GM12875 (cell line): Measurements from ENCODE around the gene MBD3L2B.

Experiments
- H3K4me3 ChIP-seq: one replicate; pipeline ENCODE4 v1.5.1; 2011; ENCODE audit warnings: low read depth, low read length, control low read depth
- TF ChIP-seq, protein P1 (sequence below): IDR thresholded peaks from 2 replicates; pipeline ENCODE4 v1.5.1; 2011; ENCODE audit warnings: low read depth, mild to moderate bottlenecking, control low read depth, inconsistent platforms, low read length, moderate library complexity, borderline replicate concordance; ENCODE audit not compliant: insufficient read depth

Gene MBD3L2B

DNA sequence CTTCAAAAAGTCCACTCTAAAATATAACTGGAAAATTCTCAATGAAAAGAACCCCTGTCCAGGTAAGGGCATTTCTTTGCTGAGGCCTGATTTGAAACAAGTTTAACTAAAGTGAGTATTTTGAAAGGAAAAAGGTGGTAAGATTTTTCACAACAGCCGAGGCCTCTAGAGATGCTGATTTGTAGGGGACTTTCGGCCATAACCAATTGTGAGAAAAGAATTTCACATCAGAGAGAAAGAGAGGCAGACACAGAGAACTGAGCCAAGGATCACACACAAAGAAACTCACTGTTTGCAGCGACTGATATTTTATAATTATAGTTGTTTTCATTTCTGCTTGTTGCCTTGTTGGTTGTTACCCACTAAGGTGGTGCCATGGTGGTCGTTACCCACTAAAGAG, 24.4 kb downstream of the MBD3L2B start:
- H3K4me3 ChIP-seq, result no peak overlapping the region
- TF ChIP-seq, protein P1, sequence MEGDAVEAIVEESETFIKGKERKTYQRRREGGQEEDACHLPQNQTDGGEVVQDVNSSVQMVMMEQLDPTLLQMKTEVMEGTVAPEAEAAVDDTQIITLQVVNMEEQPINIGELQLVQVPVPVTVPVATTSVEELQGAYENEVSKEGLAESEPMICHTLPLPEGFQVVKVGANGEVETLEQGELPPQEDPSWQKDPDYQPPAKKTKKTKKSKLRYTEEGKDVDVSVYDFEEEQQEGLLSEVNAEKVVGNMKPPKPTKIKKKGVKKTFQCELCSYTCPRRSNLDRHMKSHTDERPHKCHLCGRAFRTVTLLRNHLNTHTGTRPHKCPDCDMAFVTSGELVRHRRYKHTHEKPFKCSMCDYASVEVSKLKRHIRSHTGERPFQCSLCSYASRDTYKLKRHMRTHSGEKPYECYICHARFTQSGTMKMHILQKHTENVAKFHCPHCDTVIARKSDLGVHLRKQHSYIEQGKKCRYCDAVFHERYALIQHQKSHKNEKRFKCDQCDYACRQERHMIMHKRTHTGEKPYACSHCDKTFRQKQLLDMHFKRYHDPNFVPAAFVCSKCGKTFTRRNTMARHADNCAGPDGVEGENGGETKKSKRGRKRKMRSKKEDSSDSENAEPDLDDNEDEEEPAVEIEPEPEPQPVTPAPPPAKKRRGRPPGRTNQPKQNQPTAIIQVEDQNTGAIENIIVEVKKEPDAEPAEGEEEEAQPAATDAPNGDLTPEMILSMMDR, result no peak

DNA sequence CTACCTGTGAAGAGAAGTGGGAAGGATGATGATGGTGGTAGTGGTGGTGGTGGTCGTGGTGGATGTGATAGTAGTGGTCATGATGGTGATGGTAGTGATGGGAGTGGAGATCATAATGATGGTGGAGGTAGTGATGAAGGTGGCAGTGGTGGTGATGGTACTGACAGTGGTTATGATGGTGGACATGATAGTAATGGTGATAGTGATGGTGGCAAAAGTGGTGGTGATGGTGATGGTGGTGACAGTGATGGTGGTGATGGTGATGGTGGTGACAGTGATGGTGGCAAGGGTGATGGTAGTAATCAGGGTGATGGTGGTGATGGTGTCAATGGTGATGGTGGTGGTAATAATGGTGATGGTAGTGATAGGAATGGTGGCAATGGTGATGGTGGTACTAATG, 26.2 kb downstream of the MBD3L2B start:
- TF ChIP-seq, protein P1, result no peak
- H3K4me3 ChIP-seq, result no peak overlapping the region

DNA sequence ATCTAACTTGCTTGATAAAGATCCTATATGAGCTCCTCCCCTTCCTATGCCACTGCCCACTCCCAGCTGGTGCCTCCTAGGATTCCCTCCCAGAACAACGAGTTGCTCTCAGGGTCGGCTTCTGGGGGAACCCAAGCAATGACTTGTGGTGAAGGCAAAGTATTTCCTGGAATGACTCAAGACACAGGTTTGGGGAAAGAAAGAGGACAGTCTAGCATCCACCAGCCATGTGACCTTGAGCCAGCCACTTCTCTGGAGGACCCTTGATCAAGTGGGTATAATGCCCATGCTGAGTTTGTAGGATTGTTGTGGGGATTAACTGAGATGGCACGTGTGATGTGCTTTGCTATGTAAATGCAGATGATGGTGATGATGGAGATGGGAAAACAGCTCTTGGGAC, 33.0 kb downstream of the MBD3L2B start:
- TF ChIP-seq, protein P1, result no peak

DNA sequence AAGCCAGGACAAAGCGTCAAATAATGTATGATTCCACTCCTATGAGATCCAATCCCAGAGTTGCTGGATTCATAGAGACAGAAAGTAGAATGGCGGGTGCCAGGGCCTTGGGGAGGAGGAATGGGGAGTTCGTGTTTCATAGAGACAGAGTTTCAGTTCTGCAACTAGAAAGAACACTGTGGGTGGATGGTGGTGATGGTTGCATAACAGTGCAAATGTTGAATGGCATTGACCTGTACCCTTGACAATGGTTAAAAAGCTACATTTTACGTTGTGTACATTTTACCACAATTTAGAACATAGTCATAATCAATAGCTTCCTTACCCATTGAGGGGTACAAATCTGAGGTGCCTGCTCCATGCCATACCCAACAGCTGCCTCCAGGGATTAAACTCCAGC, 33.4 kb downstream of the MBD3L2B start:
- H3K4me3 ChIP-seq, result no peak overlapping the region

More for the DNA sequence above, 33.0 kb downstream of the MBD3L2B start:
- no peak overlapping the region for H3K4me3 ChIP-seq

DNA sequence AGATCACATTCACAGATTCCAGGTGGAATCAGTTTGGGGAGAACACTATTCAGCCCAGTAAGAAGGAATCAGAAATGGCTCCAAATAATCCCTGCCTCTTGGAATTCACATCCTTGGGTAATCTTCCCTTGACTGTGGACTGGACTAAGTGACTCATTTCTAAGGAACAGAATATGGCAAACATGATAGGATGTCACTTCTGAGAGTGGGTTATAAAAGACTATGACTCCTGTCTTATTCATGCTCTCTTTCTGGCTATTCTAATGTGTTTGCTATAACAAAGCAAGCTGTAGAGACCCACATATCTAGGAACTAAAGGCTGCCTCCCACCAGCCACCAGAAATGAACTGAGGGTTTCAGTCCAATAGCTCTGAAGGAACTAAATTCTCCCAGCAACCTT, 37.8 kb downstream of the MBD3L2B start:
- no peak overlapping the region for H3K4me3 ChIP-seq
- TF ChIP-seq, protein P1, result no peak

More for the DNA sequence above, 33.4 kb downstream of the MBD3L2B start:
- TF ChIP-seq, protein P1, result no peak

DNA sequence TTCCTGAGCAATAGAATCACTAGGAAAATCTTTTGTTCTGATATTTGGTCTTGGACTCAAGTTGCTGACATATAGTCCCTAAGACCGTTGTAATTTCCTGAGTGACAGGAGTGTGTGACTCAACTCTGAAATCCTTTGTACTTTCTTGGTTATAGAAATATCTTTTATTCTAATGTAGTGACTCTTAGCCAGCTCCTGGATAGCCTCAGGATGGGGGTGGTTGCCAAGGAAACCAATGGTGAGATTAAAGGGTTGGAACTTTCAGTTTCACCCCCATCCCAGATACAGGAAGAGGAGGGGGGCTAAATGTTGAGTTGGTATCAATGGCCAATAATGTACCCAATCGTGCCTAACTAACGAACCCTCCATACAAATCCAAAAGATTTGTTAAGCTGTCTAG, 41.8 kb downstream of the MBD3L2B start:
- no peak overlapping the region for H3K4me3 ChIP-seq
- TF ChIP-seq, protein P1, result no peak

DNA sequence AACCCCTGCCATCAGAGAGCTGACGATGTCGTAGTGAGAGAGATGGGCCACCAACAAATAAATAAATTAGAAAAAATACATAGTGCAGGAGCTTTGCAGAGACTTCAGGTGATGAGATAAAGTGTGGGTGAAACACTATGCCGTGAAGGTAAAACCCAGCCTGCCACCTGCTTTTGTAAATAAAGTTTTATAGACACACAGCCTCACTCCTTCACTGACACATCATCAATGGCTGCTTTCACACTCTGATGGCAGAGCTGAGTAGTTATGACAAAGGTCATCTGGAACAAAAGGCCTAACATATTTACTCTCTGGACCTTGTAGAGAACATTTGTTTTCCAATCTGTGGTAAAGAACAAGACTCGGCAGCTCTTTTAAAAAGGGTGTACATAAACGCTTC, 45.0 kb downstream of the MBD3L2B start:
- no peak overlapping the region for H3K4me3 ChIP-seq
- TF ChIP-seq, protein P1, result no peak
